Measurements from ENCODE around the gene PHF13.

PHF13 gene

DNA sequence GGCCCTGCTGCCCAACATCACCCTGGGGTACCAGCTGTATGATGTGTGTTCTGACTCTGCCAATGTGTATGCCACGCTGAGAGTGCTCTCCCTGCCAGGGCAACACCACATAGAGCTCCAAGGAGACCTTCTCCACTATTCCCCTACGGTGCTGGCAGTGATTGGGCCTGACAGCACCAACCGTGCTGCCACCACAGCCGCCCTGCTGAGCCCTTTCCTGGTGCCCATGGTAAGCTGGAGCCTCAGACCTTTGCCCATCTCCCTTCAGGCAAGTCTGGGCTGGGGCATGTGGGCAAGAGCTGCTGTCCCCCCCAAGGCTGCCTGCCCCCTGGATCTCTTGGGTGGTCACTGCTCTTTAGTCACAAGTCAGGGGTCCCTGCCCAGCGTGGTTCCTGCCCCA, 42.5 kb upstream of the PHF13 start:
- H3F3A ChIP-seq (ENCODE audit: insufficient read depth, low read length), result no peaks in the 10 kb centered on the region
- no peaks in the 10 kb centered on the region for H3K36me3 ChIP-seq (replicated peaks; ENCODE audit: insufficient read depth, low read length)
- H3K4me3 ChIP-seq (ENCODE audit: low read length), result no peak overlapping the region
- DNase-seq, result no peak
- H2AFZ ChIP-seq (ENCODE audit: low read length), result no peak overlapping the region
- H3K27me3 ChIP-seq (replicated peaks; ENCODE audit: insufficient read depth, low read length), result peaks cover 36% of the 10 kb centered on the region
- no peaks in the 10 kb centered on the region for H4K20me1 ChIP-seq (ENCODE audit: insufficient read depth, low read length)
- H3K9me2 ChIP-seq (replicated peaks; ENCODE audit: insufficient read depth, low read length), result no peaks in the 10 kb centered on the region
- no peaks in the 10 kb centered on the region for H3K79me2 ChIP-seq (ENCODE audit: low read length)
- no peaks in the 10 kb centered on the region for H3K4me1 ChIP-seq (ENCODE audit: low read length)
- no peaks in the 10 kb centered on the region for H3K9me3 ChIP-seq (replicated peaks; ENCODE audit: insufficient read depth, low read length)
- no peak overlapping the region for H3K4me2 ChIP-seq (ENCODE audit: low read depth, low read length)
- H3K27ac ChIP-seq (ENCODE audit: low read length), result no peak overlapping the region
- H3K9ac ChIP-seq (ENCODE audit: low read length), result no peak overlapping the region
- TF ChIP-seq EZH2phosphoT487 (IDR thresholded peaks at IDR 0.05; ENCODE audit: low read length) (no peak), EZH2 (optimal IDR thresholded peaks at IDR 0.05; ENCODE audit: low read depth, low read length) (no peak)
- TF ChIP-seq, protein P1, sequence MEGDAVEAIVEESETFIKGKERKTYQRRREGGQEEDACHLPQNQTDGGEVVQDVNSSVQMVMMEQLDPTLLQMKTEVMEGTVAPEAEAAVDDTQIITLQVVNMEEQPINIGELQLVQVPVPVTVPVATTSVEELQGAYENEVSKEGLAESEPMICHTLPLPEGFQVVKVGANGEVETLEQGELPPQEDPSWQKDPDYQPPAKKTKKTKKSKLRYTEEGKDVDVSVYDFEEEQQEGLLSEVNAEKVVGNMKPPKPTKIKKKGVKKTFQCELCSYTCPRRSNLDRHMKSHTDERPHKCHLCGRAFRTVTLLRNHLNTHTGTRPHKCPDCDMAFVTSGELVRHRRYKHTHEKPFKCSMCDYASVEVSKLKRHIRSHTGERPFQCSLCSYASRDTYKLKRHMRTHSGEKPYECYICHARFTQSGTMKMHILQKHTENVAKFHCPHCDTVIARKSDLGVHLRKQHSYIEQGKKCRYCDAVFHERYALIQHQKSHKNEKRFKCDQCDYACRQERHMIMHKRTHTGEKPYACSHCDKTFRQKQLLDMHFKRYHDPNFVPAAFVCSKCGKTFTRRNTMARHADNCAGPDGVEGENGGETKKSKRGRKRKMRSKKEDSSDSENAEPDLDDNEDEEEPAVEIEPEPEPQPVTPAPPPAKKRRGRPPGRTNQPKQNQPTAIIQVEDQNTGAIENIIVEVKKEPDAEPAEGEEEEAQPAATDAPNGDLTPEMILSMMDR (IDR thresholded peaks at IDR 0.05; ENCODE audit: low read length), result no peak

DNA sequence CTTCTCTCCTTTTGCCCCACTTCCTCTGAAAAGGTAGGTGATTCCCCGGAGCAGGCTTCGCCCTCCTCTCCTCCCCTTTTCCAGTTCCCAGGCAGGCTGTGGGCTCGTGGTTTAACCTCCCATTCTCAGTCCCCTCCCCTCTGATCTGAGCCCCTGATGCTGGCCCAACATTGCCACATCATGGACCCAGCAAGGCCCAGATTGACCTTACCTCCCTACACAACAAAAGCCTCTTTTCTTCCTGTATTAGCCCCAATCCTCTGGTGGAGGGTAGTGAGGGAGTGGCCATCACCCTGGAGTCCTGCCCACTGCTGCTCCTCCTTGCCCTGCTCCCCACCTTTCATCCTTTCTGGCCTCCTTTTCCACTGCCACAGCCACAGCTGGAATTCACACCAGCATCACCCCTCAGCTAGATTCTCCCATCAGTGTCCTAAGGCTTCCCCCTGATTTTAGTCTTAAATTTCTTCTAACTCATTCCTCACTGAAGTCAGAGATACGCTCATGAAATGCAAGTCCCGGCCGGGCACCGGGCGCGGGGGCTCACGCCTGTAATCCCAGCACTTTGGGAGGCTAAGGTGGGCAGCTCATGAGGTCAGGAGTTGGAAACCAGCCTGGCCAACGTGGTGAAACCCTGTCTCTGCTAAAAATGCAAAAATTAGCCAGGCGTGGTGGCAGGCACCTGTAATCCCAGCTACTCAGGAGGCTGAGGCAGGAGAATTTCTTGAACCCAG, 40.7 kb upstream of the PHF13 start:
- H3K27ac ChIP-seq (ENCODE audit: low read length), result no peak overlapping the region
- DNase-seq, result no peak
- H3K9me2 ChIP-seq (replicated peaks; ENCODE audit: insufficient read depth, low read length), result no peaks in the 10 kb centered on the region
- no peak overlapping the region for H3K9ac ChIP-seq (ENCODE audit: low read length)
- H3F3A ChIP-seq (ENCODE audit: insufficient read depth, low read length), result no peaks in the 10 kb centered on the region
- no peaks in the 10 kb centered on the region for H4K20me1 ChIP-seq (ENCODE audit: insufficient read depth, low read length)
- H3K36me3 ChIP-seq (replicated peaks; ENCODE audit: insufficient read depth, low read length), result no peaks in the 10 kb centered on the region
- H3K4me2 ChIP-seq (ENCODE audit: low read depth, low read length), result no peak overlapping the region
- no peak overlapping the region for H3K4me3 ChIP-seq (ENCODE audit: low read length)
- H2AFZ ChIP-seq (ENCODE audit: low read length), result no peak overlapping the region
- peaks cover 25% of the 10 kb centered on the region for H3K27me3 ChIP-seq (replicated peaks; ENCODE audit: insufficient read depth, low read length)
- no peaks in the 10 kb centered on the region for H3K9me3 ChIP-seq (replicated peaks; ENCODE audit: insufficient read depth, low read length)
- no peaks in the 10 kb centered on the region for H3K79me2 ChIP-seq (ENCODE audit: low read length)
- TF ChIP-seq, protein P1 (IDR thresholded peaks at IDR 0.05; ENCODE audit: low read length), result no peak
- TF ChIP-seq EZH2 (optimal IDR thresholded peaks at IDR 0.05; ENCODE audit: low read depth, low read length) (no peak), EZH2phosphoT487 (IDR thresholded peaks at IDR 0.05; ENCODE audit: low read length) (no peak)
- H3K4me1 ChIP-seq (ENCODE audit: low read length), result no peaks in the 10 kb centered on the region

DNA sequence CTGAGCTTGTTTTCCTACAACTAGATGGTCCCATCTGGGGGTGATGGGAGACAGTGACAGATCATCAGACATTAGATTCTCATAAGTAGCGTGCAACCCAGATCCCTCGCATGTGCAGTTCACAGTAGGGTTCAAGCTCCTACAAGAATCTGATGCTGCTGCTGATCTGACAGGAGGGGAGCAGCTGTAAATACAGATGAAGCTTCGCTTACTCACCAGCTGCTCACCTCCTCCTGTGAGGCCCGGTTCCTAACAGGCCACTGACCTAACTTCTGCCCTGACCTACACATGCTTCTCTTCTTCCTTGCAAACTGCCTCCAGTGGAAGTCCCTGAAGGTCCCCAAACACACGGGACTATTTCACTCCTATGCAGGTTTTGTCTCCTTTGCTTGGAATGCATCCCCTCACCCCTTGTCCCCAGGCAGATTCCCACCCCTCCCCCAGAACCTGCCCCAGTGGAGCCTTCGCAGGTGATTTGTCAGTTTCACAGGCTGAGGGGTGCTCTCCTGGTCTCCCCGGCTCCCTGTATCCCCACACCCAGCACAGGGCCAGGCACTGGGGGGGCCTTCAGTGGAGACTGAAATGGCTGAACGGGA, 39.4 kb upstream of the PHF13 start:
- no peak overlapping the region for H2AFZ ChIP-seq (ENCODE audit: low read length)
- H3K9ac ChIP-seq (ENCODE audit: low read length), result no peak overlapping the region
- H3K4me2 ChIP-seq (ENCODE audit: low read depth, low read length), result no peak overlapping the region
- H3K9me3 ChIP-seq (replicated peaks; ENCODE audit: insufficient read depth, low read length), result no peaks in the 10 kb centered on the region
- H3K4me1 ChIP-seq (ENCODE audit: low read length), result 0 out of 2 replicates have a peak, but pooled peaks cover under 1% of the 10 kb centered on the region
- H4K20me1 ChIP-seq (ENCODE audit: insufficient read depth, low read length), result no peaks in the 10 kb centered on the region
- no peaks in the 10 kb centered on the region for H3K36me3 ChIP-seq (replicated peaks; ENCODE audit: insufficient read depth, low read length)
- DNase-seq, result no peak
- no peaks in the 10 kb centered on the region for H3K79me2 ChIP-seq (ENCODE audit: low read length)
- H3K4me3 ChIP-seq (ENCODE audit: low read length), result no peak overlapping the region
- no peaks in the 10 kb centered on the region for H3K9me2 ChIP-seq (replicated peaks; ENCODE audit: insufficient read depth, low read length)
- peaks cover 22% of the 10 kb centered on the region for H3K27me3 ChIP-seq (replicated peaks; ENCODE audit: insufficient read depth, low read length)
- H3K27ac ChIP-seq (ENCODE audit: low read length), result no peak overlapping the region
- H3F3A ChIP-seq (ENCODE audit: insufficient read depth, low read length), result no peaks in the 10 kb centered on the region
- TF ChIP-seq, protein P1 (IDR thresholded peaks at IDR 0.05; ENCODE audit: low read length), result no peak
- TF ChIP-seq EZH2 (optimal IDR thresholded peaks at IDR 0.05; ENCODE audit: low read depth, low read length) (no peak), EZH2phosphoT487 (IDR thresholded peaks at IDR 0.05; ENCODE audit: low read length) (no peak)
